Panc1 (cell line): Measurements from ENCODE around the gene DDX10. TPM values are rescaled to one million over a fixed set of nuclear protein-coding genes. Genes with fewer than 3 reads are reported as not detected.

ENCODE experiments used
- ATAC-seq: fragments of 200-7000 bp; cut with Tn5 transposase; 2 replicates; pipeline ENCODE4 v1.9.1; 2020; ENCODE audit warnings: mild to moderate bottlenecking, moderate library complexity
- BruUV-seq: library from RNA; stranded (reverse); fragments of 400-500 nt; replicated peaks from 2 replicates; lab custom pipeline; 2021; lab: Mats Ljungman, UMichigan
- CTCF ChIA-PET: fragments of 300-600 bp; sonication (Branson Sonifier 250); formaldehyde crosslinking; loops from one replicate; lab custom pipeline; 2022; ENCODE audit warnings: antibody characterized with exemption; lab: Charles Lee
- POLR2A ChIA-PET: fragments of 300-600 bp; sonication (Branson Sonifier 250); formaldehyde crosslinking; loops from one replicate; lab custom pipeline; 2022; ENCODE audit warnings: antibody characterized with exemption; lab: Charles Lee
- DNase-seq: peaks from one replicate; pipeline ENCODE4 v3.0.0-alpha.2; 2010; ENCODE audit warnings: low read depth, low spot score
- H3K27ac ChIP-seq: 2 replicates; pipeline ENCODE4 v1.5.1; 2011; ENCODE audit warnings: mild to moderate bottlenecking, low read length, inconsistent platforms
- H3K27me3 ChIP-seq: fragments of 200-500 bp; sonication (Bioruptor generic); 2 replicates; pipeline ENCODE4 v1.6.0; 2014; ENCODE audit warnings: low read length, inconsistent platforms; ENCODE audit not compliant: control insufficient read depth, insufficient read depth
- H3K36me3 ChIP-seq: fragments of 200-500 bp; sonication (Bioruptor generic); 2 replicates; pipeline ENCODE4 v1.5.1; 2014; ENCODE audit warnings: inconsistent platforms, mild to moderate bottlenecking, low read length, moderate library complexity; ENCODE audit not compliant: control insufficient read depth, insufficient read depth
- H3K4me1 ChIP-seq: 2 replicates; pipeline ENCODE4 v1.5.1; 2011; ENCODE audit warnings: inconsistent platforms, mild to moderate bottlenecking, low read length, moderate library complexity; ENCODE audit not compliant: control insufficient read depth, insufficient read depth
- H3K4me3 ChIP-seq, 2 experiments: 2 replicates each; pipeline ENCODE4 v1.5.1; 2011 to 2012; ENCODE audit warnings: low read depth in 2 of 2, low read length in 2 of 2, mild to moderate bottlenecking in 2 of 2, inconsistent platforms in 1 of 2, moderate library complexity in 1 of 2
- H3K9me3 ChIP-seq: fragments of 200-500 bp; sonication (Bioruptor generic); 2 replicates; pipeline ENCODE4 v1.5.1; 2014; ENCODE audit warnings: low read depth, mild to moderate bottlenecking, inconsistent platforms, low read length, moderate library complexity; ENCODE audit not compliant: control insufficient read depth, insufficient read depth
- POLR2AphosphoS5 ChIP-seq: IDR thresholded peaks from 2 replicates; pipeline ENCODE4 v1.6.1; 2012; ENCODE audit warnings: mild to moderate bottlenecking, low read depth, low read length, moderate library complexity
- SIN3A ChIP-seq: IDR thresholded peaks from 2 replicates; pipeline ENCODE4 v1.6.1; 2012; ENCODE audit warnings: low read depth, mild to moderate bottlenecking, low read length, moderate library complexity, borderline replicate concordance; ENCODE audit not compliant: insufficient read depth
- TCF7L2 ChIP-seq: IDR thresholded peaks from 2 replicates; pipeline ENCODE4 v1.6.1; 2011; ENCODE audit warnings: mild to moderate bottlenecking, low read depth, low read length, inconsistent platforms
- in situ Hi-C: cut with HindIII; loops from 2 replicates; pipeline ENCODE4 v1.10.0; 2016; ENCODE audit warnings: low sequenced_read_pairs, low pct_unique_long_range_greater_than_20kb
- intact Hi-C: fragments of 100-400 bp; cut with micrococcal nuclease; formaldehyde crosslinking; loops from one replicate; pipeline ENCODE4 v1.10.0; 2022; ENCODE audit not compliant: unreplicated experiment
- total RNA-seq: library from RNA; stranded (reverse); gene quantifications from one replicate; pipeline ENCODE4 v1.2.1, GENCODE V29; 2021; ENCODE audit not compliant: unreplicated experiment
- TF ChIP-seq, protein P1 (sequence below): fragments of 450-650 bp; IDR thresholded peaks from 2 replicates; pipeline ENCODE4 v1.5.1; 2017; ENCODE audit warnings: mild to moderate bottlenecking
- TF ChIP-seq, protein P2 (sequence below), 2 experiments: IDR thresholded peaks; 2 replicates each; pipeline ENCODE4 v1.6.1; 2011 to 2012; ENCODE audit warnings: low read depth in 2 of 2, control low read depth in 1 of 2, low read length in 1 of 2, mild to moderate bottlenecking in 1 of 2, moderate library complexity in 1 of 2; ENCODE audit not compliant: insufficient read depth in 1 of 2

The DDX10 gene
- total RNA-seq, 1 experiment from 2014 or later, result 48.8 TPM

DNA sequence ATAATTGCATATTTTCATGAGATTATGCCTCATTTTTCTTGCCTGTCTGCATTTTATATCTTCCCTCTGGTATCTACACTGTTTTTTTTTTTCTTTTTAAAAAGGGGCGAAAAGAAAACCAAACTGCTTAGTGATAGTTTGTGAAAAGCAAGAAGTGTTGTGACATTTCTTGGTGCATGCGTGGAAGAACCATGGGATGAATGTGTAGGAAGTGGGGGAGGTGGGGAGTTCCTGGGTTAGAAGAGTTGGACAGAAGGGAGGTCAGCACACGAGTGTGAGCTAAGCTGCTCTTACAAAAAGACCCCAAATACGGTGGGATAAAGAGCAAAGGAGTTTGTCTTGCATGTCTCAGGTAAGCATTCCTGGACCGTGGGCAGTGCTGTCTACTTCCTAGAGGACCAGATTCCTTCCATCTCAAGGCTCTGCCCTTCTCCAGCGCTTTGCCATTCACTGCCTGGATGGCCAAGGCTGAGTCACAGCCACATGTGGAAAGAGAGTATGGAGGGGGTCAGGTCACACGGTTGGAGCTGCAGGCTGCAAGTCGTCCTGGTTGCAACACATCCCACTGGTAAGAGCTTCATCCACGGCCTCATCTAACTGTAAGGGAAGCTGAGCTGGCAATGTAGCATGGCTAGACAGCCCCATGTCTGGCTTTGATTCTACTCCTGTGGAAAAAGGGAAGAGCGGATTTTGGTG, 300.6 kb downstream of the DDX10 start:
- POLR2A ChIA-PET, result no interaction called here
- CTCF ChIA-PET, result no interaction called here
- ATAC-seq, result peak; percentile 55; the same call in 1 of the 2 replicates
- BruUV-seq, result no TSS peak
- intact Hi-C loops (no loop called here), in situ Hi-C loops (no loop called here)
- Histone ChIP-seq H3K4me3 (no peak overlapping the region), H3K27ac (no peak overlapping the region), H3K27me3 (no peaks in the 10 kb centered on the region), H3K36me3 (no peaks in the 10 kb centered on the region), H3K4me1 (no peaks in the 10 kb centered on the region), H3K9me3 (no peaks in the 10 kb centered on the region)
- TF ChIP-seq, protein P1, sequence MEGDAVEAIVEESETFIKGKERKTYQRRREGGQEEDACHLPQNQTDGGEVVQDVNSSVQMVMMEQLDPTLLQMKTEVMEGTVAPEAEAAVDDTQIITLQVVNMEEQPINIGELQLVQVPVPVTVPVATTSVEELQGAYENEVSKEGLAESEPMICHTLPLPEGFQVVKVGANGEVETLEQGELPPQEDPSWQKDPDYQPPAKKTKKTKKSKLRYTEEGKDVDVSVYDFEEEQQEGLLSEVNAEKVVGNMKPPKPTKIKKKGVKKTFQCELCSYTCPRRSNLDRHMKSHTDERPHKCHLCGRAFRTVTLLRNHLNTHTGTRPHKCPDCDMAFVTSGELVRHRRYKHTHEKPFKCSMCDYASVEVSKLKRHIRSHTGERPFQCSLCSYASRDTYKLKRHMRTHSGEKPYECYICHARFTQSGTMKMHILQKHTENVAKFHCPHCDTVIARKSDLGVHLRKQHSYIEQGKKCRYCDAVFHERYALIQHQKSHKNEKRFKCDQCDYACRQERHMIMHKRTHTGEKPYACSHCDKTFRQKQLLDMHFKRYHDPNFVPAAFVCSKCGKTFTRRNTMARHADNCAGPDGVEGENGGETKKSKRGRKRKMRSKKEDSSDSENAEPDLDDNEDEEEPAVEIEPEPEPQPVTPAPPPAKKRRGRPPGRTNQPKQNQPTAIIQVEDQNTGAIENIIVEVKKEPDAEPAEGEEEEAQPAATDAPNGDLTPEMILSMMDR, result no peak
- no peak for TF ChIP-seq TCF7L2
- TF ChIP-seq POLR2AphosphoS5, result no peak
- TF ChIP-seq, protein P2, sequence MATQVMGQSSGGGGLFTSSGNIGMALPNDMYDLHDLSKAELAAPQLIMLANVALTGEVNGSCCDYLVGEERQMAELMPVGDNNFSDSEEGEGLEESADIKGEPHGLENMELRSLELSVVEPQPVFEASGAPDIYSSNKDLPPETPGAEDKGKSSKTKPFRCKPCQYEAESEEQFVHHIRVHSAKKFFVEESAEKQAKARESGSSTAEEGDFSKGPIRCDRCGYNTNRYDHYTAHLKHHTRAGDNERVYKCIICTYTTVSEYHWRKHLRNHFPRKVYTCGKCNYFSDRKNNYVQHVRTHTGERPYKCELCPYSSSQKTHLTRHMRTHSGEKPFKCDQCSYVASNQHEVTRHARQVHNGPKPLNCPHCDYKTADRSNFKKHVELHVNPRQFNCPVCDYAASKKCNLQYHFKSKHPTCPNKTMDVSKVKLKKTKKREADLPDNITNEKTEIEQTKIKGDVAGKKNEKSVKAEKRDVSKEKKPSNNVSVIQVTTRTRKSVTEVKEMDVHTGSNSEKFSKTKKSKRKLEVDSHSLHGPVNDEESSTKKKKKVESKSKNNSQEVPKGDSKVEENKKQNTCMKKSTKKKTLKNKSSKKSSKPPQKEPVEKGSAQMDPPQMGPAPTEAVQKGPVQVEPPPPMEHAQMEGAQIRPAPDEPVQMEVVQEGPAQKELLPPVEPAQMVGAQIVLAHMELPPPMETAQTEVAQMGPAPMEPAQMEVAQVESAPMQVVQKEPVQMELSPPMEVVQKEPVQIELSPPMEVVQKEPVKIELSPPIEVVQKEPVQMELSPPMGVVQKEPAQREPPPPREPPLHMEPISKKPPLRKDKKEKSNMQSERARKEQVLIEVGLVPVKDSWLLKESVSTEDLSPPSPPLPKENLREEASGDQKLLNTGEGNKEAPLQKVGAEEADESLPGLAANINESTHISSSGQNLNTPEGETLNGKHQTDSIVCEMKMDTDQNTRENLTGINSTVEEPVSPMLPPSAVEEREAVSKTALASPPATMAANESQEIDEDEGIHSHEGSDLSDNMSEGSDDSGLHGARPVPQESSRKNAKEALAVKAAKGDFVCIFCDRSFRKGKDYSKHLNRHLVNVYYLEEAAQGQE (IDR thresholded peaks at IDR 0.05; ENCODE audit: insufficient read depth in 1 of 2, low read depth in 2 of 2, low read length in 1 of 2), result no peak
- no peak for TF ChIP-seq SIN3A
- no peak for DNase-seq

GRCh38 chr11:108966206-108966605, 301.3 kb downstream of the DDX10 start:
- no peak overlapping the region for H3K27ac ChIP-seq
- ATAC-seq (no peak), DNase-seq (no peak)
- no TSS peak for BruUV-seq
- intact Hi-C loops, result no loop called here
- TF ChIP-seq, protein P2 (IDR thresholded peaks at IDR 0.05; ENCODE audit: insufficient read depth in 1 of 2, low read depth in 2 of 2, low read length in 1 of 2), result no peak
- TF ChIP-seq, protein P1, result no peak
- TF ChIP-seq SIN3A, result no peak
- no peak for TF ChIP-seq TCF7L2
- no peak for TF ChIP-seq POLR2AphosphoS5
- no peaks in the 10 kb centered on the region for H3K36me3 ChIP-seq
- H3K9me3 ChIP-seq, result no peaks in the 10 kb centered on the region
- ChIA-PET POLR2A (no interaction called here), CTCF (no interaction called here)
- H3K4me3 ChIP-seq, result no peak overlapping the region
- in situ Hi-C loops, result no loop called here
- no peaks in the 10 kb centered on the region for H3K4me1 ChIP-seq
- no peaks in the 10 kb centered on the region for H3K27me3 ChIP-seq
